ENCODE measurements around the gene LRRC4C. TPM values are rescaled to one million over a fixed set of nuclear protein-coding genes. Genes with fewer than 3 reads are reported as not detected.

LRRC4C gene
- total and polyA plus RNA-seq, 2 donors (not counting 3 experiments of a cell fraction or from before 2014, with no cell fraction given) = not detected

DNA sequence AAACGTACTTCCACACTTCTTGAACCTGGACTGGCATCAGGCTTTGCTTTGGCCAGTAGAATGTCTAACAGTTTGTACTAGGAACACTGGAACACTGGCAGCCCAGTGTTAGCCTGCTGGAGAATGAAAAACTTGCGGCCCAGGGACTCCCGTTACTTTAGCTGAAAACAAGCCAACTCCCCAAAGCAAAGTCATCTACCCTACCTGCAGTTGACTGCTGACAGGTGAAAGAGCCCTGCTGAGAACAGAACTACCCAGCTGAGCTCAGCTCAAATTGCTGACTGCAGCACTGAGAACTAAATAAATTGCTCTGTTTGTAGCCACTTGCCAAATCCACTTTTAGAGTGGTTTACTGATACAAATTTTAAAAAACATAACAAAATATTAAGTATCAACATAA is 342.5 kb downstream of the LRRC4C start:
- FAIRE-seq = no peak
- CTCF ChIA-PET = no interaction called here
- TF ChIP-seq POLR2A (IDR thresholded peaks at IDR 0.05; ENCODE audit: low read depth, low read length) (no peak), JUN (IDR thresholded peaks at IDR 0.05; ENCODE audit: borderline replicate concordance, insufficient read depth, insufficient read length, low read depth) (no peak), EZH2 (IDR thresholded peaks at IDR 0.05; ENCODE audit: borderline replicate concordance, low read depth, low read length, severe bottlenecking) (no peak), GATA2 (IDR thresholded peaks at IDR 0.05; ENCODE audit: insufficient read depth, insufficient read length, low read depth, low read length) (no peak), POLR2AphosphoS5 (IDR thresholded peaks at IDR 0.05; ENCODE audit: insufficient read depth, low read depth, low read length) (no peak), MYC (IDR thresholded peaks at IDR 0.05; ENCODE audit: low read depth, low read length) (no peak), FOS (IDR thresholded peaks at IDR 0.05; ENCODE audit: borderline replicate concordance, insufficient read depth, low read length) (no peak)
- TF ChIP-seq, protein P1, sequence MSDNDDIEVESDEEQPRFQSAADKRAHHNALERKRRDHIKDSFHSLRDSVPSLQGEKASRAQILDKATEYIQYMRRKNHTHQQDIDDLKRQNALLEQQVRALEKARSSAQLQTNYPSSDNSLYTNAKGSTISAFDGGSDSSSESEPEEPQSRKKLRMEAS (IDR thresholded peaks at IDR 0.05; ENCODE audit: insufficient read depth, insufficient read length) = no peak
- TF ChIP-seq, protein P2, sequence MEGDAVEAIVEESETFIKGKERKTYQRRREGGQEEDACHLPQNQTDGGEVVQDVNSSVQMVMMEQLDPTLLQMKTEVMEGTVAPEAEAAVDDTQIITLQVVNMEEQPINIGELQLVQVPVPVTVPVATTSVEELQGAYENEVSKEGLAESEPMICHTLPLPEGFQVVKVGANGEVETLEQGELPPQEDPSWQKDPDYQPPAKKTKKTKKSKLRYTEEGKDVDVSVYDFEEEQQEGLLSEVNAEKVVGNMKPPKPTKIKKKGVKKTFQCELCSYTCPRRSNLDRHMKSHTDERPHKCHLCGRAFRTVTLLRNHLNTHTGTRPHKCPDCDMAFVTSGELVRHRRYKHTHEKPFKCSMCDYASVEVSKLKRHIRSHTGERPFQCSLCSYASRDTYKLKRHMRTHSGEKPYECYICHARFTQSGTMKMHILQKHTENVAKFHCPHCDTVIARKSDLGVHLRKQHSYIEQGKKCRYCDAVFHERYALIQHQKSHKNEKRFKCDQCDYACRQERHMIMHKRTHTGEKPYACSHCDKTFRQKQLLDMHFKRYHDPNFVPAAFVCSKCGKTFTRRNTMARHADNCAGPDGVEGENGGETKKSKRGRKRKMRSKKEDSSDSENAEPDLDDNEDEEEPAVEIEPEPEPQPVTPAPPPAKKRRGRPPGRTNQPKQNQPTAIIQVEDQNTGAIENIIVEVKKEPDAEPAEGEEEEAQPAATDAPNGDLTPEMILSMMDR (IDR thresholded peaks at IDR 0.05; ENCODE audit: extremely low read depth in 1 of 2, insufficient read depth in 1 of 2, low read depth in 1 of 2, low read length in 2 of 2) = no peak
- H3K27me3 ChIP-seq (ENCODE audit: control insufficient read depth in 2 of 2, insufficient read depth in 2 of 2, low read length in 2 of 2) = no peaks in the 10 kb centered on the region
- H3K4me1 ChIP-seq (ENCODE audit: control insufficient read depth, extremely low read depth, insufficient read depth, low read length) = no peaks in the 10 kb centered on the region
- no peak overlapping the region for H3K27ac ChIP-seq (ENCODE audit: insufficient read depth, low read depth, low read length)
- H3K9me3 ChIP-seq (replicated peaks; ENCODE audit: control insufficient read depth, insufficient read depth, low read length) = peaks cover under 1% of the 10 kb centered on the region
- no peaks in the 10 kb centered on the region for H3K9me1 ChIP-seq (replicated peaks; ENCODE audit: control insufficient read depth, extremely low read depth, insufficient read depth, low read length)
- BruUV-seq (replicated peaks) = no TSS peak
- no peak overlapping the region for H2AFZ ChIP-seq (ENCODE audit: low read depth, low read length)
- H3K9ac ChIP-seq (replicated peaks; ENCODE audit: extremely low read depth, insufficient read depth, low read length) = no peak overlapping the region
- no peak for DNase-seq (ENCODE audit: low read depth, low spot score)
- no peak overlapping the region for H3K4me2 ChIP-seq (ENCODE audit: insufficient read depth, low read length)
- no peaks in the 10 kb centered on the region for H4K20me1 ChIP-seq (replicated peaks; ENCODE audit: control insufficient read depth, extremely low read depth, insufficient read depth, low read length)
- H3K4me3 ChIP-seq (replicated peaks in 1 of 3; ENCODE audit: insufficient read depth in 1 of 3, low read depth in 1 of 3, low read length in 3 of 3) = no peak overlapping the region
- dilution Hi-C loops (cut with MboI; ENCODE audit: extremely low pct_ligation_motif_present, low sequenced_read_pairs) = no loop called here
- intact Hi-C loops (cut with micrococcal nuclease) = no loop called here
- POLR2A ChIA-PET = no interaction called here
- H3K36me3 ChIP-seq (ENCODE audit: control insufficient read depth in 2 of 2, extremely low read depth in 1 of 2, insufficient read depth in 2 of 2, low read length in 2 of 2) = no peaks in the 10 kb centered on the region
- H3K79me2 ChIP-seq (ENCODE audit: control insufficient read depth, insufficient read depth, low read length) = no peaks in the 10 kb centered on the region

All from endothelial cell of umbilical vein (primary cell).